Bone marrow (tissue), 2 donors: Measurements from ENCODE around the gene MED12L.

Experiments
- DNase-seq, 2 donors: peaks; one replicate each; lab custom pipeline; 2025; lab: John Stamatoyannopoulos, UW

MED12L gene

DNA sequence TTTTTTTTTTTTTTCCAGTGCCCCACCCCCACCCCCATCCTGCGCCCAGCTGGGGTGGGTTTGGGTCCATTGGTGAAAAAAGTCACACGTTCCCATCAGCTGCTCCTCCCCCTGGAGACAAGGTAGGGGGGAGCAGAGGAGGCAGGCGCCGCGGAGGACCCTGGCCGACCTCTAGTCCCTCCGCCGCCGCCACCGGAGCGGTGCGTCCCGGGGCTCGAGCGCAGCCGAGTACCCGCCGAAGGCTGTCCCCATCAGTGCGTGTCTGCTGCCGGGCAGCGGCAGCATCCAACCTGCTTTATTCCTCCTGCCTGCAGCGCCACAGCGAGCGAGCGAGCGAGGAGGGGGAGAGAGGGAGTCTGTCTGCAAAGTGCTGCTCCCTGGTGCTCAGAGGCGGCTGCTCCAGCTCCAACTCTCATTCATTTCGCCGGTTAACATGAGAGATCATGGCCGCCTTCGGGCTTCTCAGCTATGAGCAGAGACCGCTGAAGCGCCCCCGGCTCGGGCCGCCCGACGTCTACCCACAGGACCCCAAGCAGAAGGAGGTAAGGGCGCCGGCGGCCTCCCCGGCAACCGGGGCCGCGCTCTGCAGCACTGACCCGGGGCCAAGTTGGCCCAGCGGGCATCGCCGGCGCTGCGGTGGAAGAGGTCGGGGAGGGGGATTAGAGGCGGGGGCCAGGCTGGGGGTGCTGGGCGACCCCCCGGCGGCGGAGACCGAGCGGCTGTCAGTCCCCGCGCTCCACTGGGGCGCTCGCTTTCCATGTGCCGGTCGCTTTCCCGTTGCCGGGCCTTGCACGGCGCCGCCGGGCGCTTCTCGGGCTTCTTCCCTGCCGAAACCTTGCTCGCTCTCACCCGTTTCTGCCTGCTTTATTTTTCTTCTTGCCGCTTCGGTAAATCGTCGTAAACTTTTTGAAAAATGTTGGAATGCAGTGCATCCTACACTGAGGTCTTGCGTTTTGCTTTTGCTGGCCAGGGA lies 1.3 kb downstream of the MED12L start:
- DNase-seq: peak; percentile 57 to 71

DNA sequence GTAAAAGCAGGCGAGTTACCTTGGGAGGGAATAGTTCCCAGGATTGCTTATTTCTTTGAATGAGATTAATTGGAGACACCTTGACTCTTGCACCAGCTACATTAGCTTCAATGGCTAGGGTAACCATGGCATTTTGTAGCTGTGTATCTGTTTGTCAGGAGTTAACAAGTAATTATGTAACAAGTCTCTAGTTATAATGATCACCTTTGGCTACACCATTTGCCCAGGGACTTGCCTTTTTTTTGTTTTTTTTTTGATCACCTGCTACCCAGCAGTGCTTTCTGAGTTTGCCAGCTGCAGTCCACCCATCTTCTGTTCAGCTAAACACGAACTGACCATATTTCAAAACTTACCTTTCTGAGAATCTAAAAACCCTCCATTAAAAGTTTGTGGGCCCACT lies 2.2 kb downstream of the MED12L start:
- no peak for DNase-seq

DNA sequence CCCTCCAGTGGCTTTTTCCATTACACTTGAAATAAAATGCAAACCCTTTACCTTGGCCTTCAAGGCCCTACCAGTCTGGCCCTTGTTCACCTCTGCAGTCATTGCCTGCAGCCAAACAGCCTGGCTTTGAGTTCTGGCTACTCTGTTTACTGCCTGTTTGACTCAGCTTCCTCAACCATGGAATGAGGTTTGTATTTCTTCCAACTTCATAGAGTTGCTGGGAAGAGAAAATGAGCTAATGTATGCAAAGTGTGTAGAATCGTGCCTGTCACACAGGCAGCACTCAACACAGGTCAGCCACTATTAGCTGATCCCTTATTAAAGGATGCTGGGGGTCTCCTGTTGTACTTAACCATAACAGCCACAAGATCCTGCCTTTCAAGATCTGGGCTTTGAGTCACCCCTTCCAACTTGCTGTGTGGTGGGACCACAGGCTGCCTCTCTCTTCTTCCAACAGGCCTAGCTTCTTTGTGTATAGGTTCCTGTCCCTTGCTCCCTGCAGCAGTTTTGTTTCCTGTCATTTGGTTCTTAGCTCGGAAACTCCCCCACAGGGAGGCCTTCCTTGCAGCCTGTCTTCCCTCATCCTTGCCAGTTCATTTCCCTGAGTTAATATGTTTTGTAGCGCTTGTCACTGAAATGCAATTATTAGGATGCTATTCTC lies 6.4 kb downstream of the MED12L start:
- peak in 1 of 2 donors; percentile 55 for DNase-seq

DNA sequence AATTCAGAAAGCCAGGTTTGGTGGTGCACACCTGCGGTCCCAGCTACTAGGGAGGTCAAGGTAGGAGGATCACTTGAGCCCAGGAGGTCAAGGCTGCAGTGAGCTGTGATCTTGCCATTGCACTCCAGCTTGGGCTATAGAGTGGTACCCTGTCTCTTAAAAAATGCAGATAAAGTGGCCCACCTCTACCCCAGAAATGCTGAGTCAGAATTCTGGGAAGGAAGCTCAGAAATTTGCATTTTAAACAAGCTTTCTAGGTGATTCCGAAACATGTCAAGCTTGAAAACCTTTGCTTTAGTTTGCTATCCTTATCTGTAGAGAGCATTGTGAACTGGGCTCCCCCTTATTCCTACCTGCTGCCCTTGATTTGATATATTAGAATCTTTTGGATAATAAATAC lies 7.7 kb downstream of the MED12L start:
- DNase-seq: no peak

DNA sequence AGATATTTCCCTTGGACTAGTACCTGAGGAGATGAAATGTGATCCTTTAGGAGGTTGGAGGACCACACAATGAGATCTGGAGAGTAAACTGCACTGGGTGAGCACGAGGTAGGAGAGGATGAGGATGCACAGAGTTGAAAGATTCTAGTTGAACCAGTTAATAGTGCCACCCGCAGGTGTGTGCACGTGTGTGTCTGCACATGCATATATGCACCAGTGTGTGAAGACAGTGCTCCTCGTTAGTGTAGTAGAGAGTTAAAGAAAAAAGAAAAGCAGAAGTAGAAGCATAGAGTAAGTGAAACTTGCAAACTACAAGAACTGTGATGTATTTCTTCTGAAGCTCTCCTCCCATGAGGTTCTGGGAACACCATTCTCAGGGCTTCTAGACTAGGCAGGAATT lies 8.4 kb downstream of the MED12L start:
- DNase-seq: peak in 1 of 2 donors; percentile 10

DNA sequence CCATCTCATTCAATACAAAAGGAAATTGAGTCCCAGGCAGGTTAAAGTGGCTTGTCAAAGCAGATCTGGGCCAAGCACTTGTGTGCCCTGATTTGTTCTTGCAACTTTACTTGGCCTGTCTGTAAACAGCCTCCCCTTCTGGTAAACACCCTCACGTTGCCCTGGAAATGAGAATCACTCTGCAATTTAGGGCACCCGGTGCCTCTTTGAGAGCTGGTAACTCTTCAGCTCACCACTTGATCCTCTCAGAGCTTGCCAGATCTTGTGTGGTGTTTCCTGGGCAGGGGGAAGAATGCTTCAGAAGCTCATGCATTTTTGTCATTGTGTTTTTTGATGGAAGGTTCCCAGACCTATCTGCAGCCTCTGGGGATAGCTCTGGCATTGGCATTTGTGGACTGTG lies 11.3 kb downstream of the MED12L start:
- no peak for DNase-seq

DNA sequence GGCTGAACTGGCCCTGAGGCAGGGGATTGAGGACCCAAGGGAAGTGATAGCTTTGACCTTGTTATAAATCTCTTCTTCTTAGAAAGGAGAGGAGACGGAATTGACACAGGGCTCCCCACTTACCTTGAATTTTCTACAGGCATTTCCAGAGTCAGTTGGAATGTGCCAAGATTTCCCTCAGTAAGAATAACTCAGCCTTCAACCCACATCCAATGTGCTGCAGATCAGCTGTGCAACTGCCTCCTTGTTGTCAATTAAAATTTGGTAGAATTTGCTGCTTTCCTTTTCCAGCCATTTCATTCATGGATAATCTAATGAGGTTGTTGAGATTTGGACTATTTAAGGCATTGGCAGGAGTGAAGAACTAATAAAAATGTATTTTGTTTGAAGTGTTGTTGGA lies 14.6 kb downstream of the MED12L start:
- DNase-seq: no peak

DNA sequence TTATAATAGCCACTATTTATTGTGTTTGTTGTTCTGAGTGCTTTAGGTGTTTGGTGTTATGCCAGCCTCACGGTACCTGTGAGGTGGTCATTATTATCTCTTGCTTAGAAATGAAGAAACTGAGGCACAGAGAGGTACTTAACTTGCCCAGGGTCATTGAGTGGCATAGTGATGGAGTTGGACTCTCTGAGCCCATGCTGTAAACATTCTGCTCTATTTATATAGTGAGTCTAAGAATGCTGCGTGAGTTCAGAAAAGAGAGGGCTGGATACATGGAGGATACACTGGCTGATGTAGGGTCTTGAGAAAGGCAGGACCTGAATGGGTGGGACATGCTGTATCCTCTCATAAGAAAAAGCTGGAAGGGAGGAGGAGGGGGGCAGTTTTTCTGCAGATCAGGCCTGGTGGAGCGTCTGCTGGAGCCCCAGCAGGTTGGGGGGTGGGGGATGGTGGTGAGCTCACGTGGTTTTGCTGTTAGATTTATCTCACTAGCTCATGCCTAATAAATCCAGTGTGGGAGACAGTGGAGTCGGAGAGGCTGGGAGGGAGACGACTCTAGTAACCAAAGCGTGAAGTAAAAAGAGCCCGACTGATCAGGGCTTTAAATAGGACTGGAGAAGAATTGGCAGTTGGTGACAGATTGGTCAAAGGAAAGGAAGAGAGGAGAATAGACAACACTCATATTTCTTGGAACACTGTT lies 16.0 kb downstream of the MED12L start:
- DNase-seq: no peak

DNA sequence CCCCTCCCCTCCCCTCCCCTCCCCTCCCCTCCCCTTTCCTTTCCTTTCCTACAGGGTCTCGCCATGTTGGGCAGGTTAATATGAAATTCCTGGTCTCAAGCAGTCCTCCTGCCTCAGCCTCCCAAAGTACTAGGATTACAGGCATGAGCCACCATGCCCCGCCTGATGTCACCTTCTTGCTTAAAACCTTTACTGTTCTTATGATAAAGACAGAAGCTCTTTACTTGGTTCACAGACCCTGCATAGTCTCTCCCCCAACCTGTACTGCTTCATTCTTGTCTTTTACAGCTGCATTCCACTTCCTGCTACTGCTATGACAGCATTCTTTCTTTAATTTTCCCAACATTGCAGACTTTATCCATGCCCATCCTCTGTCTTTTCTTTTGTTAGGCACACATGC lies 20.8 kb downstream of the MED12L start:
- no peak for DNase-seq

DNA sequence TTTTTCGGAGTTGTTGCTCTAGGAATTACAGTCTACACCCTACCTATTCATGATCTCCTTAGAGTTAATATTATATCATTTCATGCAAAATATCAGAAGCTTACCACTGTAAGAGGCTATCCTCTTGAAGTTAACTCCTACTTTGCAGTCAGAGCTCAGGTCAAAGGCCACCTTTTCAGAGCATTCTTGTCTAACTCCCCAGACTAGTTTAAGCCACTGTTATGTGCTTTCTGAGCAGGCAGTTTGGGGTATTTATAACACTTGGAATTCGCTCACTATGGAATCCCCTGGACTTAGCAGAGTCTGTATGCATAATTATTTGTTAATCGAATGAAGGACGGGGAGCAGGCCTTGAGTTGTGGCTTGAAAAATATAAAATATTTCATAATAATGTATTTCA lies 21.7 kb downstream of the MED12L start:
- DNase-seq: no peak

DNA sequence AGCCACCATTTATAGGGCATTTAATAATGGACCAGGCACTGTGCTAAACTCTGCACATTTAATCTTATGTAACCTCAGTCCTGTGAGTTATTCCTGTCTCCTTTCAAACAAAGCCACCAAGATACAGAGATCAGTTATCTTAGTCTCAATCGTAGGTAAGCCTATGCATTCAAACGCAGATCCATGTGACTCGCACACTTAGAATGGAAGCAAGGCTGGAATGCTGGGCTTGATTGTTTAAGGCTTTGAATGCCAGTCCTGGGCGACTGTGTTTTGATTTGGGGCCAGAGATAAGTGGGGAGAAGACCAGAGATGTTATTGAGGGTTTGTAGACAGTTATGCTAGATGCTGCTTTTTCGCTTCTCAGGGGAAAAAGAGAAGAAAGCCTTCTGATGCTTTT lies 22.2 kb downstream of the MED12L start:
- no peak for DNase-seq

DNA sequence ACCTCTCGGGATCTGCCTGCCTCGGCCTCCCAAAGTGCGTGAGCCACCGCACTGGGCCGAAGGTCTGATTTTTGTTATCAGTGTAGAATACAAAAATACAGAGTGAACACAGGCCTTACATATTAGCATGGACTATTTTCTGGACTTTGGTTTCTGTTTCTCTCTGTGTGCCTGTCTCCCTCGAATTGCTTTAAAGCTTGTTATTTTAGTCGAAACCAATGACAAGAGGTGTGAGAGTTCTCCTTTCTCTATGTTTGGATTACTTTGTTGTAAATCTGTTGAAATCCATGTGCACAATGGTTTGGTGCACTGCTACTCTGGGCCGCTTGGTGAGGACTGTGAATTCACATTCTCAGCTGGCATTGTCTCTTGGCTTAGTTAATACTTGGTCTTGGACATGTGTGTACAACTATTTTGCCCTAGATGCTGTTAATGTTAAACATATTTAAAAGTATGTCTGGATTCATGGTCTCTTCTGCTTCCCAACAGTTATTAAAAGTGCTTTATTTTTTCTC lies 23.9 kb downstream of the MED12L start:
- DNase-seq: no peak

DNA sequence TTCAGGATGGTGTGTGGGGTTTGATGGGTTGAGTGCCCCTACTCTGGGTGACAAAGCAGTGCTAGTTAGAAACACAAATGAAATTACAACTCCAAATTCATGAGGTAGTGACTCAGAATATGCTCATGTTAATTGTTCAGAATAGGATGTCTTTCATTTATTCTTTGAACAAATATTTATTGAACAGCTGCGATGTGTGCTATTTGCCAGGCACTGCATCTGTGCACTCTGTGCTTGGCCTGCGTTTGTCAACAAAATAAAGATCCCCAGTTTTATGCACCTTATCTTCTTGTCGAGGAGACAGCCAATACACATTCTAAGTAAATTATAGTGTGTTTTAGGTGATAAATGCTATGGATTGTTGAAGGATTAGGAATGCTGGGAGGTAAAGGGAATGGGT lies 27.3 kb downstream of the MED12L start:
- no peak for DNase-seq

DNA sequence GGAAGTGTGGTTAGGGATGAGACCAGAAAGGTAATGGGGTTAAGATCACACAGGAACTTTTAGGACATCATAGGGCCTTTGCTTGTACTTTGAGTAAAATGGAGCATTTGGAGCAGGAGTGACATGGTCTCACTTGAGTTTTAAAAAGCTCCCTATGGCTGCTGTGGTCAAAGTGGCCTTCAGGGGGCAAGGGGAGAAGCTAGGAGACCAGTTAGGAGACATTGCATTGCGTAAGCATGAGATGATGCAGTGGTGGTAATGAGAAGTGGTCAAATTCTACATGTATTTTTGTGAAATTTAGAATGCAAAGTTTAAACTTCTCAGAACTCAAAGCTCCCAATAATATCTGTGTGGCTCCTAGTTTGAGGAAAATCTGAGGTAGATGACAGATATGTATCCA lies 27.9 kb downstream of the MED12L start:
- no peak for DNase-seq

DNA sequence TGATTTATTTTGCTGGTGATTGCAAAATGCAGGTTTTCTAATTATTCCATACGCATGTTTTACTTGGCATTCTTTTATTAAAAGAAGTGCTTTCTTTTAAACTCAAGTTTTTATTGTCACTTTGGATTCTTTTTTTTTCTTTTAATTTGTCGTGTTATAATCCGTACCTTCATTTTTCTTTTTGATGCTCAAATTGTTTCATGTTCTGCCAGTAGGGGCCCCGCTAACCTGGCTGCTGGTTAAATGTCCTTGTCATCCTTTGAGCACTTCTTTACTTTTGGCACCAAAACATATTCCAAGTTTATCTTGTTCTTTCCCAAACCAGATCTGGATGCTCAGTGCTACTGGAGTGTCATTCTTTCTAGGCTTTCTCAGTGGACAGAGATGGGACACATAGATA lies 31.6 kb downstream of the MED12L start:
- DNase-seq: no peak

DNA sequence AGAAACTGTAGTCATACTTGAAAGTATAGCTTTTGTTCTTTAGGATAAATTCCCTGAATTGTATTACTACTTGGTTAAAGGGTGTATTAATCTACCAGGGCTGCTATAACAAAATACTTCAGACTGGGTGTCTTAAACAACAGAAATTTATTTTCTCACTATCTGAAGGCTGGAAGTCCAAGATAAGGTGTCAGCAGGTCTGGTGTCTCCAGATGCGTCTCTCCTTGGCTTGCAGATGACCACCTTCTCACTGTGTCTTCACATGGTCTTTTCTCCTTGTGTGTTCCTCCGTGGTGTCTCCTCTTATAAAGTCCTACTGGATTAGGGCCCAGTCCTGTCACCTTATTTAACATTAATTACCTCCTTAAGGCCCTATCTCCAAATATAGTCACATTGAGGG lies 33.7 kb downstream of the MED12L start:
- DNase-seq: no peak

DNA sequence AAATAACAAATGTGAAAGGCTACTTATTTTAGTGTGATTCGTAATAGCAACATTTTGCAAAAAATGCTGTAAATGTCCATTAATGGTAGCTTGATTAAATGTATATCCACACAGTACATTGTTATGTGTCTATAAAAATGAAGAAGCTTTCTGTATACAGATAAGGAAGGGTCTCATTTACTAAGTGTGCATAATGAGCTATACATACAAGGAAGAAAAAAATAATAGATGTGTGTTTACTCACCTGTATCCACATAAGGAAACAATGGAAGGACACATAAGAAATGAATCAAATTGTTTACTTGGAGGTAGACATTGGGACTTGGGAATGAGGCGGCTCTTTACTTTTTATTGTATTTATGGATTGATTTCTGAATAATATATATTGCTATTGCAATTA lies 34.9 kb downstream of the MED12L start:
- no peak for DNase-seq

DNA sequence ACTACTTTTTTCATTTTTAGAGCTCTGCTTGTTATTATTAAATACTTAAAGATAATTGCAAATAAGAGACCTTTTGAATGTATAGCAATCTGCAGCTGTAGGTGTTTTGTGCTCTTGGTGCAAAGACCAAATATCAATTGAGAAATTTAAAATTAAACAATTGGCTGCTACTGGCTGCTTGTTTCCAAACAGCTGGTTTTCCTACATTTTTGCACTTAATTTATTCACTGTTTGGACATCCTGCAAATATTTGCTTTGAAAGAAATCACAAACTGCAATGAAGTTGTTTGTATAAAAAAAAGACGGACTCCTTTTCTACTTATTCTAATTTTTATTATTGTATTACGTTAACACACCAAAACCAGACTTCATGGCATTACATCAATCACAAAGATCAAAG lies 35.6 kb downstream of the MED12L start:
- DNase-seq: no peak

DNA sequence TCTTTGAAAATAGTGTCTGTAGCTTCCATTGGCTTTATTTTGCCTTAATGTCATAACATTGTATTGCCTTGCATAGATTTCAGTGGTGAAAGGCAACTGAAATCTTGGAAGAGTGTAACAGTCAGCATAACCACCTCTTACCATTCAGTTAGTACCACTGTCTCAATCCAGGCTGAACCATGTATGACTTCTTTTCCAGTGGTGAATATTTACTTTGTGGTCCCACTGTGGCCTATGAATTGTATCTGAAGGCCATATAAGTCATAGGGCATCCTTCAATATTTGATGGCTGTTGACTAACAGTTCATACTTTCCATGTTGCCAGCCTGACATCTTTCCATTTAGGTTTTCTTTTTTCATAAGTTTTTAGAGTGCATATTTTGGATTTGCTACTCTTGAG lies 38.4 kb downstream of the MED12L start:
- no peak for DNase-seq

DNA sequence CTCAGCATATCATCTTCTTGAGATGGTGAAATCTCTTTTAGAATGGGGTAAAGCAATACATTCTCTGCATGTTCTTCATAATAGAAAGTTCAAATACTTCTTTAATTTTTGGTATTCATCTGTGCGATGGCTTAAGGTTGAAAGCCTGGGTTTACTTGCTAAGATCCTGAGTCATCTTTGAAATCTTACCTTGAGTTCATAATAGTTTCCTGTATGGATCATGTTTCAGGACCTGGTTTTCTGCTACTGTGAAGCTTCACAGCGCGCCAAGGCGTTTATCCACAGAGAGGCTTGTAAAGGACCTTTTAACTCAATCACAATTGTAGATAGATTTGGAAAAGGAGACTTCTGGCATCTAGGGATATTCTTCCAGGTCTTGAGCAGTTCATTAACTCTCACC lies 39.0 kb downstream of the MED12L start:
- no peak for DNase-seq

DNA sequence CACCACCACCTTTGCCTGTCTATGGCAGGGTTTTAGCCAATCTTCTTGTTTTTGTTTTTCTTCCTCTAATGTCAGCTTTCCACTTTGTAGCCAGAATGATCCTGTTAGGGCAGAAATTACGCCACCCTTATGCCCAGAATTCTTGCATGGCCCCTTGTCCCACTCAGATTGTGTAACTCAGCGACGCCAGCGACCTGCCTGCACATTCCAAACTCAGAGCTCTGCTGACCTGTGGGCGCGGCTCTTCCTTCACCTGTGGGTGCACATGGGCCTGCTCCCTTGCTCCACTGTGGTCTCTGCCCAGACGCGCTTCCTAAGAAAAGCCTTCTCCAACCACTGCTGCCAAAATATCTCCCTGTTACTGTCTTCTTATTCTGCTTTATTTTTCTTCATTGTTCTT lies 45.0 kb downstream of the MED12L start:
- DNase-seq: no peak

DNA sequence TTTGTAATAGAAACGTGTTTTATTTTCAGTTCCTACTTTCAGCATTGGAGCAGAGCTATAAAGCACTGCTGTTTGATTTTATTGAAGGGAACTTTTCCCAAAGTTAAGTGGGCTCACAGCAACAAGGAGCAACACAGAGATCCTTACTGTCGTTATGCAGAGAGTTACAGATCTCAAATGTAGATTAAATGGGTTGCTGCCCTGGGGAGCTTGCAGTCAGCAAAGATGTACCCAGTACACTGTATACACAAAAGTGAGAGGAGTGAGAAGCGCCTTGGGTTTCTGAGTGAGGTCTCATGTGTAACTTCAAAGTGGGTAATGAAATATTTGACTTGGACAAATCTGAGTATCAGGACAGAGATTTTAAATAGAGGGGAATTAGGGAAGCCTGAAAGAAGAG lies 47.7 kb downstream of the MED12L start:
- no peak for DNase-seq
